ENCODE measurements around the gene PLEKHG2. TPM values are rescaled to one million over a fixed set of nuclear protein-coding genes. Genes with fewer than 3 reads are reported as not detected.
A peak's percentile ranks its signal among the peaks of the same experiment; 100 is the strongest.

The PLEKHG2 gene
- total and polyA plus RNA-seq, 11 donors: 8.9 to 38.5 (median 13.3) TPM

DNA sequence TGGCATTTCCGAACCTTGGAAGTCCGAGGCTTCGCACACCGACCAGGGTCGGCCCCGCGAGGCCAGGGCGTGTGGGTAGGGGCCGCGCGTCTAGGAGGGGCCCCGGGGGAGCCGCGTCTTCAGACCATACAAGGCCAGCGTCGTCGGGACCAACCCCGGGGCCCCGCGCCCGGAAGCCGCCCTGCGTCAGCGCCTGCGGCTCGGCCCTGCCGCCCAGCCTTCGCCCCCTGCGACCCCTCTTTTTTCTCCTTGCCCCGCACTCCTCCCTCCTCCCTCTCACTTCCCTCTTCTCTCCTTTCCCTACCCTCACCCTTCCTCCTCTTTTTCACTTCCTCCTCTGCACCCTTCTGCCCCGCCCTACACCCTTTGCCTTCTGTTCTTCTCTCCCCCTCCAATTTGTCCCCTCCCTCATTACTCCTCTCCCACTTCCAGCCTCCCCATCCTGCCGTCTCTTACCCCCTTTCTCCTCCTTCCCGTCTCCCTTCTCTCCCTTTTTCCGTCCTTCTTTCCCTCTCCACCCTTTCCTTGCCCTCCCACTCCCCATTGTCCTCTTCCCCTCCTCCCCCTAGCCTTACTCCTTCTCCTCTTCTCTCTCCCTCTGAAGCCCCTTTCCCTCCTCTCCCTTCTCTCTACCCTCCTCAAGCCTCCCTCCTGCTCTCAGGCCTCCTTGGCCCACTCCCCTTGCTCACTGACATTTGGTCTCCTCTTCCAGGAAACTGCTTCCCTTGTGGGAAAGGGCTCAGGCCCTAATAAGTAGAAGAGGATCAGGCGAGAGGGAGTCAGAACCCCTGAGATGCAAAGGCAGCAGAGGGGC, 2.2 kb upstream of the PLEKHG2 start:
- Histone ChIP-seq H3K9me3 (no peaks in the 10 kb centered on the region), H3K36me3 (peaks cover 3 to 26% (median 14%) of the 10 kb centered on the region in 9 donors), H3K4me3 (peak overlapping the region; percentile 59 to 100 (median 96)), H3K27ac (peak overlapping the region; percentile 94 to 100 (median 99)), H3K27me3 (peaks cover 0 to 5% (median 0%) of the 10 kb centered on the region in 9 donors), H3K4me1 (peaks cover 7 to 58% (median 35%) of the 10 kb centered on the region in 12 donors)
- TF ChIP-seq POLR2A (IDR thresholded peaks at IDR 0.05): peak in 1 of 2 donors; percentile 52
- TF ChIP-seq, protein P1, sequence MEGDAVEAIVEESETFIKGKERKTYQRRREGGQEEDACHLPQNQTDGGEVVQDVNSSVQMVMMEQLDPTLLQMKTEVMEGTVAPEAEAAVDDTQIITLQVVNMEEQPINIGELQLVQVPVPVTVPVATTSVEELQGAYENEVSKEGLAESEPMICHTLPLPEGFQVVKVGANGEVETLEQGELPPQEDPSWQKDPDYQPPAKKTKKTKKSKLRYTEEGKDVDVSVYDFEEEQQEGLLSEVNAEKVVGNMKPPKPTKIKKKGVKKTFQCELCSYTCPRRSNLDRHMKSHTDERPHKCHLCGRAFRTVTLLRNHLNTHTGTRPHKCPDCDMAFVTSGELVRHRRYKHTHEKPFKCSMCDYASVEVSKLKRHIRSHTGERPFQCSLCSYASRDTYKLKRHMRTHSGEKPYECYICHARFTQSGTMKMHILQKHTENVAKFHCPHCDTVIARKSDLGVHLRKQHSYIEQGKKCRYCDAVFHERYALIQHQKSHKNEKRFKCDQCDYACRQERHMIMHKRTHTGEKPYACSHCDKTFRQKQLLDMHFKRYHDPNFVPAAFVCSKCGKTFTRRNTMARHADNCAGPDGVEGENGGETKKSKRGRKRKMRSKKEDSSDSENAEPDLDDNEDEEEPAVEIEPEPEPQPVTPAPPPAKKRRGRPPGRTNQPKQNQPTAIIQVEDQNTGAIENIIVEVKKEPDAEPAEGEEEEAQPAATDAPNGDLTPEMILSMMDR (IDR thresholded peaks at IDR 0.05): no peak
- peak; percentile 86 to 93 (median 89) for DNase-seq
- intact Hi-C loops (cut with DNase I): loop anchor here in 5 of 10 donors (1.0 to 10.0 kb wide), 6 partner anchors 8 to 288 kb away; partner anchors contain the start of genes PAK4 (in 2 of the 5), EID2B (in 1 of the 5) and SAMD4B (in 1 of the 5)
- ATAC-seq: peak in 3 of 4 donors; percentile 27 to 37 (median 32)
- 3 to 5% (median 4%) methylated on average over 26 to 35 of the region's 35 CpGs for WGBS, 4 donors

- peaks cover 7 to 58% (median 35%) of the 10 kb centered on the region in 12 donors for H3K4me1 ChIP-seq
Observed at GRCh38 chr19:39410831-39411080, 1.7 kb upstream of the PLEKHG2 start.

DNA sequence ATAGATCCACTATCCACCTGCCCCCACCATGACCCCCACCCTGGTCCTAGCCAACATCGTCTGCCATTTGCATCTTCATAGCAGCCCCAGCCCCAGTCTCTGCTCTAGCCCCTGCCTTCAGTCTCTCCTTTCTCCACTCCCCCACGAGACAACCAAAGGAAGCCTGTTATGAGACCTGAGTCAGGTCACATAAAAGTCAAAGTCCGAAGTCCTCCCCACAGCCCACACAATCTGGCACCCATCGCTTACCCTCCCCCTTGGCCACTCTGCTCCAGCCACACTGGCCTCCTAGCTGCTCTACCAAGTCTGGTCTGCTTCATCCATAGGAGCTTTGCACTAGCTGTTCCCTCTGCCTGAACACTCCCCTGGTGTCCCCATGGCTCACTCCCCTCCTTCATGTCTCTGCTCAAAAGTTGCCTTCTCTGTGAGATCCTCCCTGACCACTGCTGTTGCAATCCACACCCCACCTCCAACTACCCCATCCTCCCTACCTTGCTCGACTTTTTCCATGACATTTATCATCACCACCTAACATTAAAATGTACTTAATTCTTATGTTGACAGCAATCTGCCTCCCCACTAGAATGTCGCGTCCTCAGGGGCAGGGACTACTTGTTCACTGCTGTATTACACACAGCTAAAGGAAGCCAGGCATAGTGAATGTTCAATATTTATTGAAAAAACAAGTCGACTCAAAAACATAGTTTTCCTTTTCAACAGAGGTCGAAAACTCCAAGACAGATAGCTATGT, 1.2 kb upstream of the PLEKHG2 start:
- H3K4me1 ChIP-seq: peaks cover 7 to 58% (median 35%) of the 10 kb centered on the region in 12 donors
- DNase-seq (peak in 2 of 5 donors; percentile 62 to 68), ATAC-seq (no peak)
- H3K36me3 ChIP-seq: peaks cover 3 to 26% (median 19%) of the 10 kb centered on the region in 9 donors
- peak overlapping the region in 9 of 12 donors; percentile 79 to 100 (median 95) for H3K4me3 ChIP-seq
- no peak for TF ChIP-seq POLR2A (IDR thresholded peaks at IDR 0.05)
- TF ChIP-seq, protein P1 (IDR thresholded peaks at IDR 0.05): no peak
- peaks cover 0 to 5% (median 0%) of the 10 kb centered on the region in 9 donors for H3K27me3 ChIP-seq
- no peaks in the 10 kb centered on the region for H3K9me3 ChIP-seq
- WGBS, 4 donors: 15 to 26% (median 19%) methylated on average over 9 of the region's 9 CpGs
- intact Hi-C loops (cut with DNase I): loop anchor here in 6 of 10 donors (1.0 to 10.0 kb wide), 8 partner anchors 9 to 289 kb away; partner anchors contain the start of genes PAK4 (in 2 of the 6), EID2B (in 1 of the 6) and SAMD4B (in 1 of the 6)
- peak overlapping the region; percentile 94 to 100 (median 99) for H3K27ac ChIP-seq

More at GRCh38 chr19:39410831-39411080, 1.7 kb upstream of the PLEKHG2 start:
- TF ChIP-seq POLR2A (IDR thresholded peaks at IDR 0.05): no peak
- TF ChIP-seq, protein P1 (IDR thresholded peaks at IDR 0.05): no peak
- ATAC-seq: no peak
- Histone ChIP-seq H3K4me3 (peak overlapping the region in 10 of 12 donors; percentile 80 to 100 (median 97)), H3K27ac (peak overlapping the region; percentile 94 to 100 (median 99)), H3K27me3 (peaks cover 0 to 5% (median 0%) of the 10 kb centered on the region in 9 donors), H3K9me3 (no peaks in the 10 kb centered on the region), H3K36me3 (peaks cover 3 to 26% (median 15%) of the 10 kb centered on the region in 9 donors)
- intact Hi-C loops (cut with DNase I): loop anchor here in 6 of 10 donors (1.0 to 10.0 kb wide), 8 partner anchors 8 to 288 kb away; partner anchors contain the start of genes PAK4 (in 2 of the 6), EID2B (in 1 of the 6) and SAMD4B (in 1 of the 6)
- 50 to 83% (median 62%) methylated on average over 1 of the region's 1 CpG for WGBS, 4 donors
- no peak for DNase-seq
